HL-60 (cell line): ENCODE results near the gene DBX2.

ENCODE experiments used
- DNase-seq, 2 experiments: peaks; one replicate each; pipeline ENCODE4 v3.0.0-alpha.2; 2010 to 2020; ENCODE audit warnings: low read depth in 1 of 2, low spot score in 1 of 2
- H3K27ac ChIP-seq: fragments of 250-450 bp; sonication (Bioruptor Pico); replicated peaks from 2 replicates; pipeline ENCODE4 v1.5.1; 2020; ENCODE audit warnings: mild to moderate bottlenecking, moderate library complexity
- H3K27me3 ChIP-seq: fragments of 250-450 bp; sonication (Bioruptor Pico); 2 replicates; pipeline ENCODE4 v1.5.1; 2021; ENCODE audit warnings: mild to moderate bottlenecking, moderate library complexity; ENCODE audit not compliant: insufficient read depth, poor library complexity, severe bottlenecking
- H3K4me3 ChIP-seq: replicated peaks from 2 replicates; pipeline ENCODE4 v1.5.1; 2011; ENCODE audit warnings: mild to moderate bottlenecking, control low read depth, low read length; ENCODE audit not compliant: insufficient read depth
- CTCF ChIP-seq: IDR thresholded peaks from one replicate; pipeline ENCODE4 v1.5.1; 2011; ENCODE audit warnings: low read length, control low read depth, inconsistent platforms; ENCODE audit not compliant: insufficient read depth
- GABPA ChIP-seq: IDR thresholded peaks from 2 replicates; pipeline ENCODE4 v1.6.1; 2012; ENCODE audit warnings: low read depth
- POLR2AphosphoS5 ChIP-seq: IDR thresholded peaks from 2 replicates; pipeline ENCODE4 v1.6.1; 2012; ENCODE audit warnings: low read depth
- SPI1 ChIP-seq: IDR thresholded peaks from 2 replicates; pipeline ENCODE4 v1.6.1; 2012; ENCODE audit warnings: low read depth, mild to moderate bottlenecking, borderline replicate concordance
- TF ChIP-seq, protein P1 (sequence below): IDR thresholded peaks from 2 replicates; pipeline ENCODE4 v1.6.1; 2012; ENCODE audit warnings: low read depth; ENCODE audit not compliant: insufficient replicate concordance

DBX2 gene

DNA sequence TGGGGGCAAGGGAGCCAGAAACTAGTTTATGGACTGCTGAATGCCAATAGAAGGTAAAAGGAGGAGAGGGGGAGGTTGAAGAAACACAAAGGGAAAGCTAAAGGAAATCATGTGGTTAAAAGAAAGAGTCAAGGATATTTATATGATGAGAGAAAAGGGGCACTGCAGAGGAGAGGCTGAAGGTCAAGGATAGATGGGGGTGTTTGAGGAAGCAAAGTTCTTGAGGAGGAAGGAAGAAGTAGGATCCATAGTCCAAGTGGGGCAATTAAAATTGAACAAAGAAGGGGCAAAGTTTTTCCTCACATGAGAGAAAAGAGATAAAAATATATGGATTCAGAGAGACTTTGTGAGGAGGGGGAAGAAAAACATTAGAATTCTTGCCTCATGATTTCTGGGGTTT is 10.1 kb upstream of the DBX2 start:
- DNase-seq = no peak
- H3K27me3 ChIP-seq = no peaks in the 10 kb centered on the region
- no peak overlapping the region for H3K4me3 ChIP-seq
- TF ChIP-seq POLR2AphosphoS5 (no peak), SPI1 (no peak), GABPA (no peak), CTCF (no peak)
- TF ChIP-seq, protein P1, sequence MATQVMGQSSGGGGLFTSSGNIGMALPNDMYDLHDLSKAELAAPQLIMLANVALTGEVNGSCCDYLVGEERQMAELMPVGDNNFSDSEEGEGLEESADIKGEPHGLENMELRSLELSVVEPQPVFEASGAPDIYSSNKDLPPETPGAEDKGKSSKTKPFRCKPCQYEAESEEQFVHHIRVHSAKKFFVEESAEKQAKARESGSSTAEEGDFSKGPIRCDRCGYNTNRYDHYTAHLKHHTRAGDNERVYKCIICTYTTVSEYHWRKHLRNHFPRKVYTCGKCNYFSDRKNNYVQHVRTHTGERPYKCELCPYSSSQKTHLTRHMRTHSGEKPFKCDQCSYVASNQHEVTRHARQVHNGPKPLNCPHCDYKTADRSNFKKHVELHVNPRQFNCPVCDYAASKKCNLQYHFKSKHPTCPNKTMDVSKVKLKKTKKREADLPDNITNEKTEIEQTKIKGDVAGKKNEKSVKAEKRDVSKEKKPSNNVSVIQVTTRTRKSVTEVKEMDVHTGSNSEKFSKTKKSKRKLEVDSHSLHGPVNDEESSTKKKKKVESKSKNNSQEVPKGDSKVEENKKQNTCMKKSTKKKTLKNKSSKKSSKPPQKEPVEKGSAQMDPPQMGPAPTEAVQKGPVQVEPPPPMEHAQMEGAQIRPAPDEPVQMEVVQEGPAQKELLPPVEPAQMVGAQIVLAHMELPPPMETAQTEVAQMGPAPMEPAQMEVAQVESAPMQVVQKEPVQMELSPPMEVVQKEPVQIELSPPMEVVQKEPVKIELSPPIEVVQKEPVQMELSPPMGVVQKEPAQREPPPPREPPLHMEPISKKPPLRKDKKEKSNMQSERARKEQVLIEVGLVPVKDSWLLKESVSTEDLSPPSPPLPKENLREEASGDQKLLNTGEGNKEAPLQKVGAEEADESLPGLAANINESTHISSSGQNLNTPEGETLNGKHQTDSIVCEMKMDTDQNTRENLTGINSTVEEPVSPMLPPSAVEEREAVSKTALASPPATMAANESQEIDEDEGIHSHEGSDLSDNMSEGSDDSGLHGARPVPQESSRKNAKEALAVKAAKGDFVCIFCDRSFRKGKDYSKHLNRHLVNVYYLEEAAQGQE = no peak
- H3K27ac ChIP-seq = no peak overlapping the region

GRCh38 chr12:45051572-45052125 is 750 bp upstream of the DBX2 start:
- DNase-seq = no peak
- Histone ChIP-seq H3K27ac (no peak overlapping the region), H3K27me3 (peaks cover 43% of the 10 kb centered on the region), H3K4me3 (no peak overlapping the region)
- TF ChIP-seq, protein P1 = no peak
- TF ChIP-seq SPI1 = no peak
- TF ChIP-seq POLR2AphosphoS5 = no peak
- TF ChIP-seq CTCF = no peak
- no peak for TF ChIP-seq GABPA

GRCh38 chr12:45049912-45050750 is 768 bp downstream of the DBX2 start:
- Histone ChIP-seq H3K27ac (no peak overlapping the region), H3K4me3 (no peak overlapping the region), H3K27me3 (peaks cover 57% of the 10 kb centered on the region)
- TF ChIP-seq CTCF (no peak), SPI1 (no peak), GABPA (no peak), POLR2AphosphoS5 (no peak)
- TF ChIP-seq, protein P1 = no peak
- no peak for DNase-seq
